Activated gamma-delta T cell treated with Interleukin-2 at 50 U/mL for 16 hours (primary cell): ENCODE results near the gene RAD54L.
"Not testable (repeated sequence)": the region's sequence is repeated elsewhere in the genome, so short reads cannot be mapped to it uniquely, and the experiment has no call there.

Source experiments
- DNase-seq: peaks from one replicate; pipeline ENCODE4 v3.0.0-alpha.2; 2020

The RAD54L gene

GRCh38 chr1:46242918-46243317 is 4.6 kb upstream of the RAD54L start:
- DNase-seq = no peak

GRCh38 chr1:46243831-46244230 is 3.7 kb upstream of the RAD54L start:
- DNase-seq = not testable (repeated sequence)

- no peak for DNase-seq
These were observed 2.7 kb upstream of the RAD54L start for GRCh38 chr1:46244656-46245371.

GRCh38 chr1:46246136-46246535 is 1.4 kb upstream of the RAD54L start:
- not testable (repeated sequence) for DNase-seq

- DNase-seq = peak; percentile 29
These were observed 771 bp upstream of the RAD54L start for GRCh38 chr1:46246548-46247435.

- DNase-seq = peak; percentile 10
These were observed 758 bp downstream of the RAD54L start for GRCh38 chr1:46248122-46248920.

GRCh38 chr1:46254668-46255067 is 7.1 kb downstream of the RAD54L start:
- no peak for DNase-seq

- DNase-seq = no peak
These were observed 9.0 kb downstream of the RAD54L start for GRCh38 chr1:46256523-46256922.

GRCh38 chr1:46262508-46262907 is 14.9 kb downstream of the RAD54L start:
- DNase-seq = no peak

- no peak for DNase-seq
These were observed 15.6 kb downstream of the RAD54L start for GRCh38 chr1:46263146-46263545.

- DNase-seq = no peak
These were observed 21.0 kb downstream of the RAD54L start for GRCh38 chr1:46268578-46268977.

GRCh38 chr1:46274225-46275029 is 26.9 kb downstream of the RAD54L start:
- DNase-seq = no peak

GRCh38 chr1:46275030-46275337 is 27.4 kb downstream of the RAD54L start:
- DNase-seq = no peak

GRCh38 chr1:46277658-46278373 is 30.3 kb downstream of the RAD54L start:
- DNase-seq = no peak

GRCh38 chr1:46278807-46279206 is 31.2 kb downstream of the RAD54L start:
- DNase-seq = no peak

- DNase-seq = no peak
These were observed 32.5 kb downstream of the RAD54L start for GRCh38 chr1:46280092-46280491.

GRCh38 chr1:46281021-46281420 is 33.5 kb downstream of the RAD54L start:
- no peak for DNase-seq

GRCh38 chr1:46284058-46284457 is 36.5 kb downstream of the RAD54L start:
- no peak for DNase-seq

GRCh38 chr1:46284597-46285564 is 37.3 kb downstream of the RAD54L start:
- no peak for DNase-seq

GRCh38 chr1:46285730-46286477 is 38.3 kb downstream of the RAD54L start:
- peak; percentile 27 for DNase-seq
